NCI-H187 (cell line): Measurements from ENCODE around the gene LRRIQ1.
"Not testable (repeated sequence)": the region's sequence is repeated elsewhere in the genome, so short reads cannot be mapped to it uniquely, and the experiment has no call there.

Source experiments
- DNase-seq, 2 experiments: peaks; one replicate each; lab custom pipeline; 2025; lab: John Stamatoyannopoulos, UW

Gene LRRIQ1

DNA sequence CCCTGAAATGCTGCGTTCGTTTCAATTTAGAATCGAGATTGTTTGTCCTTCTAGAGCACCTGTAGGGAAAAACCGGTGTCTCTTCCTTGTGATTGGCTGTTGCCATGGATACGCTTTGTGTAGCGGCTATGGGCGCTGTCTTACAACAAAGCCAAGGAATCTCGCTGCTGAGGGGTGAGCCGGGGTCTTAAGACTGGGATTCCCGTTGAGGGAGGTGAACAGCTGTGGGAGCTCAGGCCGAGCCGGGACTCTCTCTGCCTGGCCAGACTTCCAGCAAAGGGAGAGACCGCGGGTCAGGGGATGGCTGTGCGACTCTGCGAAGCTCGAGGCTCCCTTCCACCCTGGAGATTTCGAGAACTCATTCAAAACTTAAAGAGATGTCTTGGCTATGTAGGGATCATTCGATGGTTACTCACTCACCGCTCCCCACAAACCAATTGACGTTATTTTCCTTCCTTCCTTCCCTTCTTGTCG, at the start of gene LRRIQ1, which contains the start of gene TSPAN19:
Gene LRRIQ1, plus strand, starts transcription at position 118 of the 474 bp plus-strand sequence. CDS start 1,826 bp downstream, outside the sequence.
Gene TSPAN19, minus strand, starts transcription at position 44 of the 474 bp plus-strand sequence. CDS start 6,331 bp downstream, outside the sequence.
- DNase-seq, result peak; percentile 81 to 87

DNA sequence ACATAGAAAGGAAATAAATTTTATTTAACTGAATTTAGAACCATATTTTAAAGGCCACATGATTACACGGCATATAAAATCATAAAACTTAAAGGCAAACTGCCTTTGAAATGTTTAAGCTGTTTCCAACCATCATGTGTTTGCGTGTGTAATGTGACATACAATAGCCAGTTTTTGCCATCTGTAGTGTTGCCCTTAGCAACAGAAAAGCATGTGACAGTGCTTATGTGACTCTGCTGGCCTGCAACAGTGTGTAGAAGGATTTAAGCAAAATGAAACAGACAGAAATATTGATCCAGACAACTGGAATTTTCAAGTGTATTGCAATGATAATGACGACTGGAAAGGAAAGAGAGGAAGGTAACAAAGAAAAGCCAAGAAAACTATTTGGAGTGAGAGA, 49.6 kb upstream of the LRRIQ1 start:
- no peak for DNase-seq

DNA sequence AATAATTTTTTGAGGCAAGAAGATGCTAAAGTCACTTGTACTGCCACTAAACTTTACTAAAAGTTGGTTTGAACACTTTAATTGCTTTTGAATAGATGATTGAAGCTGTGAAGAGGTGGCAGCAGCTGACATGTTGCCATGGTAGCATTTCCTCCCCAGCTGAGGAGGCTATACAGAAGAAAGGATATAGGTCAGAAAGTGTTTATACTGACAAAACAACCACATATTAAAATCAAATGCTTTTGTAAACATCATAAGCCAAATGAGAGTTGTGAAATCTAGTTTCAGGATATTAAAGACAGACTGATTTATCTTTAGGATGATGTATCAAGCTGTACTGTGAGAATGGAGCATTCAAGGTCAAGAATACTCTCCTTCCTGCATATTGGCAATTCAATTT, 41.7 kb upstream of the LRRIQ1 start:
- DNase-seq, result no peak

- DNase-seq, result no peak
These were observed 40.5 kb upstream of the LRRIQ1 start for GRCh38 chr12:84995641-84996040.

DNA sequence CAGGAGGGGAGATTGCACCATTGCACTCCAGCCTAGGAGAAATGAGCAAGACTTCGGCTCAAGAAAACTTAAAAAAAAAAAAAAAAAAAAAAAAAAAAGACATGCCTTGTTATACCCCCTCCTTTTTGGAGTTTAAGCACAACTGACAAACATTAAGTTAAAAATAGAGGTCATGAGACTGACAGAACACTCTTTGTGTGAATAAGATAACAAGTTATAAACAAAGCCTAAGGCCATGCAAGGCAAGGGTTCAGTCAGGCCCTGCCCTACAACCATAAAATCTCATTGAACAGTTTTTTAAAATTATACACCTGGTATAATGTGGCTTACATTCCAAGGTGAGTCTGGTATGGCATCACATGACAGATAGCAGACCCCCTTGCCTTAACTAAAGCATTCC, 39.4 kb upstream of the LRRIQ1 start:
- no peak for DNase-seq

- no peak for DNase-seq
These were observed 37.8 kb upstream of the LRRIQ1 start for GRCh38 chr12:84998341-84998740.

- no peak for DNase-seq
These were observed 35.4 kb upstream of the LRRIQ1 start for GRCh38 chr12:85000729-85001128.

DNA sequence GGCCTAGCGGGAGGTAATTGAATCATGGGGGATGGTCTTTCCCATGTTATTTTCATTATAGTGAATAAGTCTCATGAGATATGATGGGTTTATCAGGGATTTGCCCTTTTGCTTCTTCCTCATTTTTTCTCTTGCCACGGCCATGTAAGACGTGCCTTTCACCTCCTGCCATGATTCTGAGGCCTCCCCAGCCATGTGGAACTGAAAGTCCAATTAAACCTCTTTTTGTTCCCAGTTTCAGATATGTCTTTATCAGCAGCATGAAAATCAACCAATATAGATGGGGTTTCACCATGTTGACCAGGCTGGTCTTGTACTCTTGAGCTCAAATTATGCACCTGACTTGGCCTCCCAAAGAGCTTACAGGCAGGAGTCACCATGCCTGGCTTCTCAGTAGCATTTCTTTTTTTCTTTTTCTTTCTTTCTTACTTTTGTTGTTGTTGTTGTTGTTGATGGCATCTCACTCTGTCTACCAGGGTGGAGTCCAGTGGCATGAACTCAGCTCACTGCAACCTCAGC, 33.3 kb upstream of the LRRIQ1 start:
- no peak for DNase-seq

- no peak for DNase-seq
These were observed 31.9 kb upstream of the LRRIQ1 start for GRCh38 chr12:85004204-85004603.

DNA sequence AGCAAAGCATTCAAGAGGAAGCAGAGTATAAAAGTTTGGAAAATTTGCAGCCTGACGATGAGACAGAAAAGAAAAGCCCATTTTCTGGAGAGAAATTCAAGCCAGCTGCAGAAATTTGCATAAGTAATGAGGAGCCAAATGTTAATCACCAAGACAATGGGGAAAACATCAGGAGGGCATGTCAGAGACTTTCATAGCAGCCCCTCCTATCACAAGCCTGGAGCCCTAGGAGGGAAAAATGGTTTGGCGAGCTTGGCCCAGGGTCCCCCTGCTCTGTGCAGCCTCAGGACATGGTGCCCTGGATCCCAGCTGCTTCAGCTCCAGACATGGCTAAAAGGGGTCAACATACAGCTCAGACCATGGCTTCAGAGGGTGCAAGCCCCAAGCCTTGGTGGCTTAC, 31.1 kb upstream of the LRRIQ1 start:
- DNase-seq, result not testable (repeated sequence)

DNA sequence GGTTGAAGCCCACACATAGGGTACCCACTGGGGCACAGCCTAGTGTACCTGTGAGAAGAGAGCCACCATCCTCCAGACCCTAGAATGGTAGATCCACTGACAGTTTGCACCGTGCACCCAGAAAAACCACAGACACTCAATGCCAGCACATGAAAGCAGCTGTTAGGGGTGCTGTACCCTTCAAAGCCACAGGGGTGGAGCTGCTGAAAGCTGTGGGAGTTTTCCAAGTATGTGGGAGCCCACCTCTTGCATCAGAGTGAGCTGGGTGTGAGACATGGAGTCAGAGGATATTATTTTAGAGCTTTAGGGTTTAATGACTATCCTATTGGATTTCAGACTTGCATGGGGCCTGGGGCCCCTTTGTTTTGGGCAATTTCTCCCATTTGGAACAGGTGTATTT, 30.5 kb upstream of the LRRIQ1 start:
- DNase-seq, result no peak

DNA sequence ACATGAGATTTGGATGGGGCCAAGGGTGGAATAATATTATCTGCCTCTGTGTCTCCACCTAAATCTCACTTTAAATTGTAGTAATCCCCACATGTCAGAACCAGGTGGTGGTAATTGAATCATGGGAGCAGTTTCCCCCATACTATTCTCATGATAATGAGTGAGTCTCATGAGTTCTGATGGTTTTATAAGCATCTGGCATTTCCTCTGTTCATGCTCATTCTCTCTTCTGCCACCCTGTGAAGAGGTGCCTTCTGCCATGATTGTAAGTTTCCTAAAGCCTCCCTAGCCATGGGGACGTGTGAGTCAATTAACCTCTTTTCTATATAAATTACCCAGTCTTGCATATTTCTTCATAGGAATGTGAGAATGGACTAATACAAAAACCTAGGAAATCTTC, 29.9 kb upstream of the LRRIQ1 start:
- DNase-seq, result no peak

DNA sequence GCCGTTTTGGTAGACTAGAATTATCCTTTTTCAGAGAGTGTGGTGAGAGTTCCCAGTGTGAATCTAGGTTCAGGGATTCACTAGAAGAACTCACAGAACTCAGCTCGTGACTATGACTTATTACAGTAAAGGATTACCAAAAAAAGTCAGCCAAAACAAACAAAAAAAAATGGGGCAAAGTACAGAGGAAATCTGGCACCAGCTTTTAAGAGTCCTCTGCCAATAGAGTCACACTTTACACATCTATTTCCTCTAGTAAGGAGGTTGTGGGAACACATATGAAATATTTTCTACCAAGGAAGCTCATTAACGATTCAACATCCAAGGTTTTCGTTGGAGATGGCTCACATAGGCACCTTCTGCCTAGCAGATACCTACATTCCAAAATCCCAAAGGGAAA, 28.3 kb upstream of the LRRIQ1 start:
- no peak for DNase-seq

- no peak for DNase-seq
These were observed 19.7 kb upstream of the LRRIQ1 start for GRCh38 chr12:85016413-85016812.

DNA sequence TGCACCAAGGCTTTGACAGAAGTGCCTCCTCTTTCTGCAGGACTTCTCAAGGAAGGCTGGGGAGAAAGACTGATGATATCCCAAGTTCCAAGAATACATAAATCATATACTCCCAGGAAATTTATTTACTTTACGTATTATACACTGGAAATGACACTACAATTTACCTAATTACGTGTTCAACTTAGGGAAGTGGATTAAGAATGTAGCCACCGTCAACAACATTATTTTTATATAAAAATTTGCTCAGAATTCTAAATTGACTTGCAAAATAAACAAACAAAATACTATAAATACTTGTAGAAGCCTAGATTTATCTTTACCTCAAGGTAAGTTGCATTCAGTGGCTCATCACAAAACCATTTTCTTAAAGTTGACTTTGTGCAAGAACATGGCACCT, 19.0 kb upstream of the LRRIQ1 start:
- DNase-seq, result no peak

DNA sequence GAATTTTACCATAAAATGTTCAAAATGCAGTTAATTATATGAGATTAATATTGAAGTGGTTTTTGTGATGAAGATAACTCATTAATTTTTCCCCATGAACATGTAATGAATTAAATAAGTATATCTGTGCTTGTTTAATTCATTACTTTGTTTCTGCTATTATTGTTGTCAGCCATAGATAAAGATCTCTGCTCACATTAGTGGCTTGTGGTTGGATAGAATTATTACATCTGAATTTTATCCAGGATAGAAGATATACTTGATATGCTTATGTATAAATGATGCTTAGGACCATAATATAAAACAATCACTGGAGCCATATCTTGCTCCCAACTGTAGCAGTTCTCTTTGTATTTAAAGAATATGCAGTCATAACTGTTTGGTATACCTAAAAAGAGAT, 18.5 kb upstream of the LRRIQ1 start:
- DNase-seq, result no peak

DNA sequence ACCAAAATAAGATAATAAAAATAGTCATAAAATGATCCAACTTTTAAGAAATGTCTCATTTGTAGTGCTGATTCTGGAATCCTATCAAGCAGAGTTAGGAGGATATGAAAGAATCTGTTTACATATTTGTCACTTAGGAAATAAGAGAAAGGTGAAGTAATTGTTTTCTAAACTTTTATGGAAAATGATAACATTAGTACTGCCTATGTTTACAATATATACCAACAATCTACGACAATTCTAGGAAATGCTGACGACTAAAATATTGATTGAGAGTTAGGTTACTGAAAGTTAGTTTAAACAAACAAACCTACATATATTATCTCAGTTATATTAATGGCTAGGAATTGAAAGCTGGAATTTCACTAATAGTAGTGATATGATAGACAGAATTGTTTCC, 18.1 kb upstream of the LRRIQ1 start:
- no peak for DNase-seq

DNA sequence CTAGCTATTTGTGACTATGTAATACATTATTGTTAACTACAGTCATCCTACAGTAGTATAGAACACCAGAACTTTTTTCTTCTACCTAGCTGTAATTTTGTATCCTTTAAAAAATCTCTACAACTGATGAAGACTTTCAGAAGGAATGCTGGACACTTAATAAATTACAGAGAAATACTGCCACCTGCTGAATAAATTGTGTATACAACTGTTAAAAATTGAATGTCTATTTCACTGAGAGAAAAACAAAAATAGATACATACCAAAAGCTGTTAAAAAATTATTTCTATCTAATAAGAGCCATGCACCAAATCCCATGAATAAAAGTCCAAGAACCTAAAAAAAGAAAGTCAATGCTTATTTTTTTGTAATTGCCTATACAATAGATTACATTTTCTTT, 6.7 kb upstream of the LRRIQ1 start:
- no peak for DNase-seq

DNA sequence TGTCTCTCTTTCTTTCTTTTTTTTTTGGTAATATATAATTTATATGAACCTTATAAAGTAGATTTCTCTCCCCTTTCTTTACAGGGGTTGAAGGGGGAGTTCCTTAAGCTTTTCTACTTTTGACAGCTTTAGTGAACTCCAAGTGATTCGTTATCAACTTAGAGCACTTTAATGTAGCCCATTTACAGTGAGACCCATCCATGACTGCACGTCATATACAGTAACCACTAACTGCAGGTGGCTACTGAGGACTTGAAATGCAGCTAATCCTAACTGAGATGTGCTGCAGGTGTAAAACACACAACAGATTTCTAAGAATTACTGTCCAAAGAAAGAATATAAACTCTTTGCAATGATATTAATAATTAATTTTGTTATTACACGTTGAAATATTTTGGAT, 582 bp downstream of the LRRIQ1 start:
- DNase-seq, result no peak

- no peak for DNase-seq
These were observed 5.2 kb downstream of the LRRIQ1 start for GRCh38 chr12:85041395-85041794.

DNA sequence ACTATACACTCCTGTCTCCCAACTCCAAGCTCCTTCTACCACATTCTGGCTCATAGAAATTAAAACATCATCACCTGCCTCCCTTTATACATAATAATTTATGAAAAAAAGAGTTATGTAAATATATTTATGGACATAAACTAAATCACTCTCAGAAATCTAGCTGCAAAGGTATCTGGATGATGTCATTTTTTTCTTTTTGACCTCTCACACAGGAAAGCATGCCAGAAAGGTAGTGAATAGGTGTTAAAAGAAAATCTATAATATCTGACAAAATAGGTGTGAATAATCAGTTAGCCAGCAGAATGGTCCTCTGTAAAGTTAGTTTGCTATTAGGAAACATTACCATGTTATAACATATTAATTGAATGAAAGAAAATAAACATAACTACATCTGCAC, 7.7 kb downstream of the LRRIQ1 start:
- no peak for DNase-seq

DNA sequence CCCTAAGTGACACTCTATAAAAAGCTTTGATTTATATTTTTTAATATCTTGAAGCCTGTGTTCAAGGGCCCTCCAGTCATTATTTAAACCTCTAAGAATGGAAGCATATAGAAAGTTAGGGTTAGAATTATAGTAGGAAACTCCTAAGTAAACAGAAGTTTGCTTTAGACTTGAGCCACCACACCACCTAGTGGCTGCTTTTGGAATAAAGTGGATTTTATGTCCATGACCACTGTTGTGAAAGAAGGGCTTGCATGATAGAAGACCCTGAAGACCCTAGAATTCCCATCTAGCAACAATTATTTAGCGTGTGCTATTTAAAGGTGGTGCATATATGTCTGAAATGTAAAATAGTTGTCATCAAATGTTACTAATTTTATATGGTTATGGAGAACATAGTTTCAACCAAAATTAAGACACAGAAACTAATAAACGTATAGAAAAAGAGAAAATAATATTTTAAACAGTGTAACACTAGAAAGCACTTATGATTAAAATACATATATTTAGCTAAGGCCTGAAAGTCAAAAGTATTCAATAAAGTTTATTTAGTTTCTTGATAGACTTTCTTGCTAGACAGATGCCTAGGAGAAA, 21.3 kb downstream of the LRRIQ1 start:
- peak in 1 of 2 experiments; percentile 4 for DNase-seq

DNA sequence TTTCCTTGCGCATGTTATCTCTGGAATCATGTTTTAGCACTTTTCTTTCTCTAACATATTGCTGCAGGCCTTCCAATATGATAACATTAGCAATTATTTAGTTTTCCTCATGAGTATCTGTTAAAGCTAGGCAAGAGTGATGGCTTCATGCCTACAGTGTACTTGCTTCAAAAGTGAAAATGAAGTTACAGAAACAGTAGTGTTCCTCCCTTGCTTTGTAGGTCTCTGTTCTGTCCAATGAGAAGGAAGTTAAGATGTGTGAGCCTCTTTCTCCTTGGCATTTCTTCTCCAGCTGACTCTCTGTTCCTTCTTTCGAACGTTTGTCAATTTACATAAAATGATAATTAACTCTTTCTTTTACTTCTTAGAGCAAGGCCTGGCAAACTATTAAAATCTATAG, 22.2 kb downstream of the LRRIQ1 start:
- no peak for DNase-seq

DNA sequence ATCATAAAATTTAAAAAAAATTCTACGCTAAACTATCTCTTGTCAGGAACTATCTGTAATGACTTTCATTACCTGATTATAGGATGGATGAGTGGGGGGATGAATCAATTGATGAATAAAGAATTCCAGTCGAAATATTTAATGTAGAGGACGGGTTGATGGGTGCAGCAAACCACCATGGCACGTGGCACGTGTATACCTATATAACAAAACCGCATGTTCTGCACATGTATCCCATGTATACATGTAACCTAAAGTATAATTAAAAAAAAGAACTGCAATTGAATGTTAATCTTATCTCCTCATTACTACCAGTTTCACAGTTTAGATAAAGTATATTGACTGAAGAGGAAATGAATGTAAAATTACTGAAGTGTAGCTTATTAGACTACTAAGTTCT, 23.4 kb downstream of the LRRIQ1 start:
- DNase-seq, result no peak
